ENCODE results near the gene PANX2. TPM values are rescaled to one million over a fixed set of nuclear protein-coding genes. Genes with fewer than 3 reads are reported as not detected.

PANX2 gene
- total and polyA plus RNA-seq, 2 experiments from 2014 or later = 2.8 to 5.1 TPM

DNA sequence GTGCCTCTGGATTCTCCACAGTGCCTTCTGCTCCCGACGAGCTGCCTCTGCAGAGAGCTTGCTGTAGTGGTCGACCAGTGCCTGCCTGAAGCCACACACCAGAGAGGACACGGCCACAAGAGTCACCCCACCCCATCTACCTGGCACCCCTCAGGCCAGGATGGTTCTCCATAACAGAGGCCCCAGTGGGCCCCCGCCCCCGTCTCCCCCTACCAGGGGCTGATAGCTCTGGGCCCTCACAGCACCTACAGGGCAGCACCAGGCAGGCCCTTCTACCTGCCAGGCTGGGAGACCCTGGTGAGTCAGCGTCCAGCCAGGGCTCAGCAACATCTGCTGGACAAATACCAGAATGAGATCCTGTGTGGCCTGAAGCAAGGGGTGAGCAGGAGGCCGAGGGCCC is 52.0 kb downstream of the PANX2 start:
- H3K27me3 Mint-ChIP-seq (ENCODE audit: insufficient read depth, low read depth, poor library complexity) = peaks cover 7% of the 10 kb centered on the region
- no peaks in the 10 kb centered on the region for H3K9me2 ChIP-seq (ENCODE audit: insufficient read depth)
- no peak overlapping the region for H3K4me3 ChIP-seq
- H3F3A ChIP-seq (replicated peaks; ENCODE audit: low read depth) = no peaks in the 10 kb centered on the region
- TF ChIP-seq, protein P1, sequence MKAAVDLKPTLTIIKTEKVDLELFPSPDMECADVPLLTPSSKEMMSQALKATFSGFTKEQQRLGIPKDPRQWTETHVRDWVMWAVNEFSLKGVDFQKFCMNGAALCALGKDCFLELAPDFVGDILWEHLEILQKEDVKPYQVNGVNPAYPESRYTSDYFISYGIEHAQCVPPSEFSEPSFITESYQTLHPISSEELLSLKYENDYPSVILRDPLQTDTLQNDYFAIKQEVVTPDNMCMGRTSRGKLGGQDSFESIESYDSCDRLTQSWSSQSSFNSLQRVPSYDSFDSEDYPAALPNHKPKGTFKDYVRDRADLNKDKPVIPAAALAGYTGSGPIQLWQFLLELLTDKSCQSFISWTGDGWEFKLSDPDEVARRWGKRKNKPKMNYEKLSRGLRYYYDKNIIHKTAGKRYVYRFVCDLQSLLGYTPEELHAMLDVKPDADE (IDR thresholded peaks at IDR 0.05) = no peak
- TF ChIP-seq, protein P2, sequence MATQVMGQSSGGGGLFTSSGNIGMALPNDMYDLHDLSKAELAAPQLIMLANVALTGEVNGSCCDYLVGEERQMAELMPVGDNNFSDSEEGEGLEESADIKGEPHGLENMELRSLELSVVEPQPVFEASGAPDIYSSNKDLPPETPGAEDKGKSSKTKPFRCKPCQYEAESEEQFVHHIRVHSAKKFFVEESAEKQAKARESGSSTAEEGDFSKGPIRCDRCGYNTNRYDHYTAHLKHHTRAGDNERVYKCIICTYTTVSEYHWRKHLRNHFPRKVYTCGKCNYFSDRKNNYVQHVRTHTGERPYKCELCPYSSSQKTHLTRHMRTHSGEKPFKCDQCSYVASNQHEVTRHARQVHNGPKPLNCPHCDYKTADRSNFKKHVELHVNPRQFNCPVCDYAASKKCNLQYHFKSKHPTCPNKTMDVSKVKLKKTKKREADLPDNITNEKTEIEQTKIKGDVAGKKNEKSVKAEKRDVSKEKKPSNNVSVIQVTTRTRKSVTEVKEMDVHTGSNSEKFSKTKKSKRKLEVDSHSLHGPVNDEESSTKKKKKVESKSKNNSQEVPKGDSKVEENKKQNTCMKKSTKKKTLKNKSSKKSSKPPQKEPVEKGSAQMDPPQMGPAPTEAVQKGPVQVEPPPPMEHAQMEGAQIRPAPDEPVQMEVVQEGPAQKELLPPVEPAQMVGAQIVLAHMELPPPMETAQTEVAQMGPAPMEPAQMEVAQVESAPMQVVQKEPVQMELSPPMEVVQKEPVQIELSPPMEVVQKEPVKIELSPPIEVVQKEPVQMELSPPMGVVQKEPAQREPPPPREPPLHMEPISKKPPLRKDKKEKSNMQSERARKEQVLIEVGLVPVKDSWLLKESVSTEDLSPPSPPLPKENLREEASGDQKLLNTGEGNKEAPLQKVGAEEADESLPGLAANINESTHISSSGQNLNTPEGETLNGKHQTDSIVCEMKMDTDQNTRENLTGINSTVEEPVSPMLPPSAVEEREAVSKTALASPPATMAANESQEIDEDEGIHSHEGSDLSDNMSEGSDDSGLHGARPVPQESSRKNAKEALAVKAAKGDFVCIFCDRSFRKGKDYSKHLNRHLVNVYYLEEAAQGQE (IDR thresholded peaks at IDR 0.05; ENCODE audit: unreplicated experiment) = no peak
- TF ChIP-seq EZH2 (IDR thresholded peaks at IDR 0.05; ENCODE audit: low read depth, unreplicated experiment) = no peak
- TF ChIP-seq, protein P3, sequence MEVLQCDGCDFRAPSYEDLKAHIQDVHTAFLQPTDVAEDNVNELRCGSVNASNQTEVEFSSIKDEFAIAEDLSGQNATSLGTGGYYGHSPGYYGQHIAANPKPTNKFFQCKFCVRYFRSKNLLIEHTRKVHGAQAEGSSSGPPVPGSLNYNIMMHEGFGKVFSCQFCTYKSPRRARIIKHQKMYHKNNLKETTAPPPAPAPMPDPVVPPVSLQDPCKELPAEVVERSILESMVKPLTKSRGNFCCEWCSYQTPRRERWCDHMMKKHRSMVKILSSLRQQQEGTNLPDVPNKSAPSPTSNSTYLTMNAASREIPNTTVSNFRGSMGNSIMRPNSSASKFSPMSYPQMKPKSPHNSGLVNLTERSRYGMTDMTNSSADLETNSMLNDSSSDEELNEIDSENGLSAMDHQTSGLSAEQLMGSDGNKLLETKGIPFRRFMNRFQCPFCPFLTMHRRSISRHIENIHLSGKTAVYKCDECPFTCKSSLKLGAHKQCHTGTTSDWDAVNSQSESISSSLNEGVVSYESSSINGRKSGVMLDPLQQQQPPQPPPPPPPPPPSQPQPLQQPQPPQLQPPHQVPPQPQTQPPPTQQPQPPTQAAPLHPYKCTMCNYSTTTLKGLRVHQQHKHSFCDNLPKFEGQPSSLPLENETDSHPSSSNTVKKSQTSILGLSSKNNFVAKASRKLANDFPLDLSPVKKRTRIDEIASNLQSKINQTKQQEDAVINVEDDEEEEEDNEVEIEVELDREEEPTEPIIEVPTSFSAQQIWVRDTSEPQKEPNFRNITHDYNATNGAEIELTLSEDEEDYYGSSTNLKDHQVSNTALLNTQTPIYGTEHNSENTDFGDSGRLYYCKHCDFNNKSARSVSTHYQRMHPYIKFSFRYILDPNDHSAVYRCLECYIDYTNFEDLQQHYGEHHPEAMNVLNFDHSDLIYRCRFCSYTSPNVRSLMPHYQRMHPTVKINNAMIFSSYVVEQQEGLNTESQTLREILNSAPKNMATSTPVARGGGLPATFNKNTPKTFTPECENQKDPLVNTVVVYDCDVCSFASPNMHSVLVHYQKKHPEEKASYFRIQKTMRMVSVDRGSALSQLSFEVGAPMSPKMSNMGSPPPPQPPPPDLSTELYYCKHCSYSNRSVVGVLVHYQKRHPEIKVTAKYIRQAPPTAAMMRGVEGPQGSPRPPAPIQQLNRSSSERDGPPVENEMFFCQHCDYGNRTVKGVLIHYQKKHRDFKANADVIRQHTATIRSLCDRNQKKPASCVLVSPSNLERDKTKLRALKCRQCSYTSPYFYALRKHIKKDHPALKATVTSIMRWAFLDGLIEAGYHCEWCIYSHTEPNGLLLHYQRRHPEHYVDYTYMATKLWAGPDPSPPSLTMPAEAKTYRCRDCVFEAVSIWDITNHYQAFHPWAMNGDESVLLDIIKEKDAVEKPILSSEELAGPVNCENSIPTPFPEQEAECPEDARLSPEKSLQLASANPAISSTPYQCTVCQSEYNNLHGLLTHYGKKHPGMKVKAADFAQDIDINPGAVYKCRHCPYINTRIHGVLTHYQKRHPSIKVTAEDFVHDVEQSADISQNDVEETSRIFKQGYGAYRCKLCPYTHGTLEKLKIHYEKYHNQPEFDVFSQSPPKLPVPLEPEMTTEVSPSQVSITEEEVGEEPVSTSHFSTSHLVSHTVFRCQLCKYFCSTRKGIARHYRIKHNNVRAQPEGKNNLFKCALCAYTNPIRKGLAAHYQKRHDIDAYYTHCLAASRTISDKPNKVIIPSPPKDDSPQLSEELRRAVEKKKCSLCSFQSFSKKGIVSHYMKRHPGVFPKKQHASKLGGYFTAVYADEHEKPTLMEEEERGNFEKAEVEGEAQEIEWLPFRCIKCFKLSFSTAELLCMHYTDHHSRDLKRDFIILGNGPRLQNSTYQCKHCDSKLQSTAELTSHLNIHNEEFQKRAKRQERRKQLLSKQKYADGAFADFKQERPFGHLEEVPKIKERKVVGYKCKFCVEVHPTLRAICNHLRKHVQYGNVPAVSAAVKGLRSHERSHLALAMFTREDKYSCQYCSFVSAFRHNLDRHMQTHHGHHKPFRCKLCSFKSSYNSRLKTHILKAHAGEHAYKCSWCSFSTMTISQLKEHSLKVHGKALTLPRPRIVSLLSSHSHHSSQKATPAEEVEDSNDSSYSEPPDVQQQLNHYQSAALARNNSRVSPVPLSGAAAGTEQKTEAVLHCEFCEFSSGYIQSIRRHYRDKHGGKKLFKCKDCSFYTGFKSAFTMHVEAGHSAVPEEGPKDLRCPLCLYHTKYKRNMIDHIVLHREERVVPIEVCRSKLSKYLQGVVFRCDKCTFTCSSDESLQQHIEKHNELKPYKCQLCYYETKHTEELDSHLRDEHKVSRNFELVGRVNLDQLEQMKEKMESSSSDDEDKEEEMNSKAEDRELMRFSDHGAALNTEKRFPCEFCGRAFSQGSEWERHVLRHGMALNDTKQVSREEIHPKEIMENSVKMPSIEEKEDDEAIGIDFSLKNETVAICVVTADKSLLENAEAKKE (CRISPR knock-in tag; IDR thresholded peaks at IDR 0.05) = no peak
- no peak for TF ChIP-seq NANOG (IDR thresholded peaks at IDR 0.05; ENCODE audit: borderline replicate concordance)
- no peak for TF ChIP-seq EZH2phosphoT487 (IDR thresholded peaks at IDR 0.05; ENCODE audit: unreplicated experiment)
- TF ChIP-seq, protein P4, sequence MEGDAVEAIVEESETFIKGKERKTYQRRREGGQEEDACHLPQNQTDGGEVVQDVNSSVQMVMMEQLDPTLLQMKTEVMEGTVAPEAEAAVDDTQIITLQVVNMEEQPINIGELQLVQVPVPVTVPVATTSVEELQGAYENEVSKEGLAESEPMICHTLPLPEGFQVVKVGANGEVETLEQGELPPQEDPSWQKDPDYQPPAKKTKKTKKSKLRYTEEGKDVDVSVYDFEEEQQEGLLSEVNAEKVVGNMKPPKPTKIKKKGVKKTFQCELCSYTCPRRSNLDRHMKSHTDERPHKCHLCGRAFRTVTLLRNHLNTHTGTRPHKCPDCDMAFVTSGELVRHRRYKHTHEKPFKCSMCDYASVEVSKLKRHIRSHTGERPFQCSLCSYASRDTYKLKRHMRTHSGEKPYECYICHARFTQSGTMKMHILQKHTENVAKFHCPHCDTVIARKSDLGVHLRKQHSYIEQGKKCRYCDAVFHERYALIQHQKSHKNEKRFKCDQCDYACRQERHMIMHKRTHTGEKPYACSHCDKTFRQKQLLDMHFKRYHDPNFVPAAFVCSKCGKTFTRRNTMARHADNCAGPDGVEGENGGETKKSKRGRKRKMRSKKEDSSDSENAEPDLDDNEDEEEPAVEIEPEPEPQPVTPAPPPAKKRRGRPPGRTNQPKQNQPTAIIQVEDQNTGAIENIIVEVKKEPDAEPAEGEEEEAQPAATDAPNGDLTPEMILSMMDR (conservative IDR thresholded peaks at IDR 0.05; ENCODE audit: low read depth in 2 of 2) = no peak
- TF ChIP-seq STAT1 (IDR thresholded peaks at IDR 0.05; ENCODE audit: unreplicated experiment) = no peak
- TF ChIP-seq JUNB (IDR thresholded peaks at IDR 0.05; ENCODE audit: unreplicated experiment) = no peak
- TF ChIP-seq ZNF114 (CRISPR knock-in tag; IDR thresholded peaks at IDR 0.05) = no peak
- no peak for TF ChIP-seq CREB1 (CRISPR knock-in tag; IDR thresholded peaks at IDR 0.05; ENCODE audit: low read depth)
- no peak for TF ChIP-seq POLR2AphosphoS5 (IDR thresholded peaks at IDR 0.05; ENCODE audit: low read depth)
- no peak for TF ChIP-seq ZNF331 (CRISPR knock-in tag; IDR thresholded peaks at IDR 0.05; ENCODE audit: low read depth)
- DNase-seq (ENCODE audit: low spot score) (no peak), ATAC-seq (no peak)
- no peak overlapping the region for H3K27ac ChIP-seq (ENCODE audit: low read depth)
- no peaks in the 10 kb centered on the region; the same call in 1 of the 2 replicates for H3K4me1 ChIP-seq (ENCODE audit: insufficient read depth)
- no peaks in the 10 kb centered on the region for H3K9me3 Mint-ChIP-seq
- peaks cover 2% of the 10 kb centered on the region; the same call in 1 of the 3 replicates for H3K4me1 Mint-ChIP-seq
- H4K20me1 ChIP-seq (replicated peaks; ENCODE audit: insufficient read depth) = peaks cover 5% of the 10 kb centered on the region; the same call in 1 of the 2 replicates
- no peak overlapping the region for H3K4me3 Mint-ChIP-seq
- H3K36me3 Mint-ChIP-seq (ENCODE audit: low read depth) = peaks cover 49% of the 10 kb centered on the region
- no peaks in the 10 kb centered on the region for H3K27me3 ChIP-seq (ENCODE audit: insufficient read depth)
- no peak overlapping the region for H3K4me2 ChIP-seq
- no peak overlapping the region for H2AFZ ChIP-seq
- H3K36me3 ChIP-seq (ENCODE audit: insufficient read depth) = no peaks in the 10 kb centered on the region
- H3K79me2 ChIP-seq (replicated peaks; ENCODE audit: insufficient read depth) = no peaks in the 10 kb centered on the region
- H3K27ac Mint-ChIP-seq = no peak overlapping the region
